Fibroblast of skin of left quadriceps (primary cell): Measurements from ENCODE around the gene DBF4B.
"Not testable (repeated sequence)": the region's sequence is repeated elsewhere in the genome, so short reads cannot be mapped to it uniquely, and the experiment has no call there.

Experiments used
- DNase-seq, 2 experiments: peaks; one replicate each; pipeline ENCODE4 v3.0.0-alpha.2; 2013; ENCODE audit warnings: low read depth in 2 of 2

Gene DBF4B

DNA sequence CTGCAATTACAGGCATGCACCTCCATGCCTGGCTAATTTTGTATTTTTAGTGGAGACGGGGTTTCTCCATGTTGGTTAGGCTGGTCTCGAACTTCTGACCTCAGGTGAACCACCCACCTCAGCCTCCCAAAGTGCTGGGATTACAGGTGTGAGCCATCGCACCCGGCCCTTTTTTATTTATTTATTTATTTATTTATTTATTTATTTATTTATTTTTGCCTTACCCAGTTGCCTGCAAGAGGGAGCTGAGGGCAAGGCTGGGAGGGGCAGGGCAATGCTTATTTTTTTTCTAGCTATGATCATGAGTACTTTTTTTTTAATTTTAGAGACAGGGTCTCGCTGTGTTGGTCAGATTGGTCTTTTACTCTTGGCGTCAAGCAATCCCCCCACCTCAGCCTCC is 17.7 kb downstream of the DBF4B start:
- DNase-seq = not testable (repeated sequence)

- DNase-seq = no peak
These were observed 25.3 kb downstream of the DBF4B start for GRCh38 chr17:44733753-44734152.

GRCh38 chr17:44734272-44734671 is 25.8 kb downstream of the DBF4B start:
- DNase-seq = no peak

DNA sequence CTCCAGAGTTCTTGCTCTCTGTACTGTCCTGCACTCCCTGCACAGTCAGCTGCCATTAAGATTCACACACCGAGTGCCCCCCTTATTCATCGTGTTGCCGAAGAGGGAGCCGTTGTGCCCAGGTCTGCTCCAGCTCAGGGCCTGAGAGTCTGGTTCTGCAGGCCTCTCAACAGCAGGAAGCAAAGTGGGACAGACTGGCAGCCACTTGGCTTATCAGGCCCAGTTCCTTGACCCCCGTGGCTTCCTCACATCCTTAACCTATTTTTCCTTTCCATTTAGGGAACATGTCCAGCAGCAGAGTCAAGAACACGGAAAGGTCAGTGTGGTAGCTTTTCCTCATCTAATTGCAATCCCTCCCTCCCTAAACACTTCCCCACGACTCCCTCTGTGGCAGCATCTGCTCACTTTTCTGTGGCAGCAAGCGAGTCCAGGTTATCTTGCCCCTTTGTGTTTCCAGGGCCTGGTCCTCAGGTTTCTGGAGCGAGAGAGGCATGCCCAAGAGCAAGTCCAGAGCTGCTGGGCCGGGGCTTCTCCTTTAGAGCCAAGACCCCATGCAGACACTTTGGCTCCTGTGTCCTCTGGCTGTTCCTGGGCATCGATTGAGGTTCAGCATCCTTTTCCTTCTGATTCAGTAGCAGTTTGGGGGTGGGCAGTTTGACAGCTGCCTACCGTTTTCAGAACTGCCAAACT is 28.2 kb downstream of the DBF4B start:
- DNase-seq = no peak

DNA sequence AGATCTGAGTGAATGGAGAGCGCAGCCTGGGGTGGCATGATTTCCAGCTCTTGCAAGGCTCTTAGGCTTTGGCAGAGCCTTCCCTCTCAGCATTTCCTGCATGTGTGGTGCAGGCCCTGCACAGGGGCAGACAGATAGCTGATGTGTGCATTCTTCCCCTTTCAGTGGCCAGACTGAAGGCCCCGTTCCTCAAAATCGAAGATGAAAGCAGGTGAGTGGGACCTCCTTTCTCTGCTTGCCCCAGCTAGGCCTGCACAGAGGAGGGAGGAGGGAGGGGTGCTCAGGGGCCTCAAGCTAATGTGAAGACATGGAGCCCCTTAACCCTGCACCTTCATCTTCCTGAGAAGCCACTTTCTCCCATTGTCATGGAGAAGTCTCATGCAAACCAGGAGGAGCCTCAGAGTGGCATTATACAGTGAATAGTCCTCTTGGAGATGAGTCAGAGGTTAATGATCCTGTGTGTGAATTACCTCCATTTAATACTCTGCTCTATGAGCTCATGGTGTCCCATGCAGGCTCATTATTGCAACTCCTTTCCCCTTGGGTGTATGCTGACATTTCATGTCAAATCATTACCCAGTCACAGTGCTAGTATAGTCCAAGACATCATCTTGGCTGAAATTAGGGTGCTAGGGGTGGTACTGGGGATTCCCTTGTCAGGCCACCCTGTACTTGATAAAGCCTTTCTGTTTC is 29.9 kb downstream of the DBF4B start:
- no peak for DNase-seq

- DNase-seq = no peak
These were observed 32.9 kb downstream of the DBF4B start for GRCh38 chr17:44741316-44741715.

GRCh38 chr17:44745301-44745700 is 36.8 kb downstream of the DBF4B start:
- no peak for DNase-seq

- not testable (repeated sequence) for DNase-seq
These were observed 37.3 kb downstream of the DBF4B start for GRCh38 chr17:44745738-44746137.

GRCh38 chr17:44747566-44747965 is 39.1 kb downstream of the DBF4B start:
- no peak for DNase-seq

DNA sequence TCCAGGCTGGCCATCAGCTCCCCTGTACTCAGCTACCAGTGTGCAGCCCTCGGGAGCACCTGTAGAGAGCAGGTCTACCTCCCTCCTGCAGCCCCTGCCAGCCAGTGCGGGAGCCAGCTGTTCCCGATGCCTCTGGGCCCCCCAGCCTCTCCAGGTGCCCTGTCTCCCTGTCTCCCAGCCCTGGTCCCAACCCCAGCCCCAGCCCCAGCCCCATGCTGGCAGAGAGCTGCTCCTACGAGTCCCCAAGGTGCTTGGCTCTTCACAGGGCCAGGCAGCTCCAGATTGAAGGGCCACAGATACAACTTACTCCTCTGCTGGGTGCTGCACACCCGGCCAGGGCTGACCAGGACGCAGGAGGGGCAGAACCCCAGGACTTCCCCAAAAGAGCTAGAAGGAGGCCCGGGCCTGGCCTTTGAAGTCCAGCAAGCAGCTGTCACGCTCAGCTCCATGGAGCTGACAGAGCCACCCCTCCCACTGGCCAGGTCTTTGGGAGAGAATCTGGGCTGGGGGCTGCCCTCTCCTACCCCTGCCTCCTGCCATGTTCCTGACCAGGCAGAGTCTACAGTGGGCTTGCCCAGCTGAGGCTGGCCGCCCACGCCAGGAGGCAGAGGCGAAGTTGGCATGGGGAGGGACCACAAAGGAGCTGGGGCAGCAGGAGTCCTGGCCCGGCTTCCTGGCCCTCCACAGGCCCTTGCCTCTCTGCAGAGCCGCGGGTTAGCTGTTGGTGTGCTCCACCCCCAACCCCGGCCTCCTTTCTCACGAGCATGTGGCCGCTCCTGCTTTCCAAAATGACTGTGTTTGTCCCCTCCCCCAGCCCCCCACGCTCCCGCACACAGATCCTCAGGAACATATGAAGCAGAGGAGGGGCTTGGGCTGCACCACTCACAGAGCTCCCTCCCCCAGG is 40.9 kb downstream of the DBF4B start:
- DNase-seq = no peak

DNA sequence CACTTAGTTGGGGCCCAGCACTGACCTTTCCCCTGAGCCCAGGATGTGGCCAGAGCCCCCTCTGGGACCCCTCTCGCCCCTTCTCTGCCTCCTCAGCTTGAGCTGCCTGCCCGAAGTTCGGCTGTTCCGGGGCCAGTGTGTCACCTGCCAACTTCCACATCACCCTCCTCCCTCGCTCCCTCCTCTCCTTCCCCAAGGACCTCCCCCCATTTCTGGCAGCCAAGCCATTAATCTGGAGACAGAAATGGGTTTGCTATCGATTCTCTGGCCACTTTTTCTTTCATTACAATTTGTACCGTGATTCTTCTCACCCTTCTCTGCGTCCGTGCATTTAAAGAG is 41.5 kb downstream of the DBF4B start:
- no peak for DNase-seq

GRCh38 chr17:44751331-44751730 is 42.9 kb downstream of the DBF4B start:
- DNase-seq = no peak

DNA sequence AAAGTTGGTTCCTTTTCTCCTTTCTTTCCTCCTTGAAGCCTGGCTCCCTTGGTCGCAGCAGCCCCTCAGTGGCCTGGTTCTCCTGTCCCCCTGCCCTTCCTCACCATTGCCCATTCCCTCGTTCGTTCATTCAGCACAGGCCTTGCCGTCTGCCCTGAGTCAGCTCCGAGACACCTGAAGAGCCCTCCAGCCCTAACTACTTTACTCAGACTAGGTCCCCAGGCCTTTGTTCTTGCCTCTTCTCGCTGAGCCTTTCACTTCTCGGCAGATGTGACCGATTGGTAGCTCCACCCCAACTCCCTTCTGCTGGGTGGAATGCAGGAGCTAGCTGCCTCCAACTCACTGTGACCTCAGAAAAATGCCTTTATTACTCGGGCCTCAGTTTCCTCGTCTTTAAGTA is 43.3 kb downstream of the DBF4B start:
- DNase-seq = no peak

GRCh38 chr17:44752953-44753861 is 44.7 kb downstream of the DBF4B start:
- no peak for DNase-seq

DNA sequence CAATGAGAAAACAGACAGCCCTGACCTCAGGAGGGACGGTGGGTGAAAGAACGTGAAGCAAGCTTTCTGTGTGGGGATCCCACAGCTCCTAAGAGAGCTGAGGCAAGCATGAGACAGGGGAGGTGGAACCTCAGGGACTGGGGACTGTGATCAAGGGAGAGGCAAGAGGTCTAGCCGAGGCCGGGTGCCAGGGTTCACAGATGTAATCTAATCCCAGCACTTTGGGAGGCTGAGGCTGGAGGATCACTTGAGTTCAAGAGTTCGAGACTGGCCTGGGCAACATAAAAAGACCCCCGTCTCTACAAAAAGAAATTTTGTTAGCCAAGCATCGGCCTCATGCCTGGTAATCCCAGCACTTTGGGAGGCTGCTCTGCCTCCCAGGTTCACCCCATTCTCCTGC is 45.8 kb downstream of the DBF4B start:
- no peak for DNase-seq

- not testable (repeated sequence) for DNase-seq
These were observed 46.7 kb downstream of the DBF4B start for GRCh38 chr17:44755180-44755579.

GRCh38 chr17:44757045-44757917 is 48.8 kb downstream of the DBF4B start:
- no peak for DNase-seq

GRCh38 chr17:44757918-44758413 is 49.5 kb downstream of the DBF4B start:
- DNase-seq = no peak

DNA sequence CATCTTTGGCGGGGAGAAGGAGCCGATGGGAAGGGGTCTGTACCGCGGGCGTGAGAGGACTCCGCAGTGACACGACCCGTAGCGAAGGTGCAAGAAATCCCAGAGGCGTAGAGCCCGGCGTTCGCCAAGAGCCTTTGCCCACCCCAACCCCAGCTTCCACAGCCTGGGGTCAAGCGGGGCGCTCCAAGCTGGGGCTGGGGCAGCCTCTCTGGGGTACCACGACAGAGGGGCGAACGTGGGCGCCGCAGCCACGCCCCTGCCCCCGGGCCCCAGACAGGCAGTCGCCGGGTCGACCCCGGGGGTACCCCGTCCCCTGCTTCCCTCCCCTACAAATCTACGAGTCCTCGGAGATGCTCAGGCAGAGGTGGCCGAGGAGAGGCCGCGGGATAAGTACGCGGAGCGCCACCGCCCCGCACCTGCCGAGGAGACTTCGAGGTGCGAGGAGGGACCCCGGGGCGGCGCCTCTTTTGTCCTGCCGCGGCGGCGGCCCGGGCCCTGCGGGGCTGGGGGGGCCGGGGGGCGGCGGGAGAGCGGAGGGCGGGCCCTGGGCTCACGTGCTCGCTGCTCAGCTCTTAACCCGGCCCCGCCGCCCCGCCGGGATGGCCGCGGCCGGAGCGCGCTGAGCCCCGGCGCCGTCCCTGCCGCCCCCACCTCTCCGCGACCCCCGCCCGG is 50.1 kb downstream of the DBF4B start, which contains the start of gene ADAM11:
Gene ADAM11, plus strand, starts transcription at position 575 of the 672 bp plus-strand sequence. CDS start 212 bp downstream, outside the sequence.
- DNase-seq = no peak
